GM12891 (cell line): ENCODE results near the gene NOL3.

Experiments used
- PAX5 ChIP-seq: IDR thresholded peaks from 2 replicates; pipeline ENCODE4 v1.6.1; 2011; ENCODE audit warnings: low read length, moderate library complexity, mild to moderate bottlenecking; ENCODE audit not compliant: insufficient read depth, severe bottlenecking
- SPI1 ChIP-seq: IDR thresholded peaks from 2 replicates; pipeline ENCODE4 v1.6.1; 2011; ENCODE audit warnings: low read depth, low read length, control low read depth

DNA sequence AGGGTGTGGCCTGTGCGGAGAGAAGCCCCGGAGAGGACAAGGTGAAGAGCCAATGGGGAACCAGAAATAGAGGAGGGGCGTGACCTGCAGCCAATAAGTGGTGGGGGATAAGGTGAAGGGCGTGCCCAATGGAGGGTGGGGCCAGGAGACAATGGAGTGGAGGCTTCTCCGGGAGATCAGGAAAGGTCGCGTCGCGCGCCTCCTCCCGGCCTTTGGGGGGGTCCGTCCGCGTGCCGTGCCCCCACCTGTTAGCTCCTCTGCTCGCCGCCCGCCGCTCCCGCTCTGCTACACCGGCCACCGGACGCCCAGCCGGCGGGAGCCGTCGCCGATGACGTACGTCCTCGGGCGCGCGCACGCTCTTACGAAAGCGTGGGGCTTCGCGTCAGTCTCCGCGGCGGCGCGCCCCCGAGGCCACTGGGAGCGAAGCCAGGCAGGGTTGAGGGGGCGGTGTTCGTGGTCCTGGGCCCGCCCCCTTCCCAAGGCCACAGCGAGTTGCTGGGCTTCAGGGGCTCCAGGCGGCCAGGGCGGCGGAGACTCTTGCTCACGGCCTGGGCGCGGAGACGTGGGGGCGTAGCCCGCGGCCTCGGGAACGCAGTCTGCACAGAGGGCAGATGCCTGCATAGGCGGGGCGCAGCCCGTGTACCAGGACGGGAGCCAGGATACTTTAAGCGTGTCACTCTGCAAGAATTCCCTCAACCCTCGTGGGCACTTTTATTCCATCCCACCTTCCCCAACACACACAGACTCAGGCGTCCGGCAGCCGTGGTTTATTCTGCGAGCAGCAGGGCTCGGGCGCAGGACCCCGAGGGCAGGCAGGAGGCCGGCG lies 13.5 kb downstream of the NOL3 start, which contains the start of gene MATCAP1:
- TF ChIP-seq PAX5 (no peak), SPI1 (no peak)
